IMR-90 (cell line): ENCODE measurements around the gene ROBO1. TPM values are rescaled to one million over a fixed set of nuclear protein-coding genes. Genes with fewer than 3 reads are reported as not detected.

ENCODE experiments used
- ATAC-seq: fragments of 200-7000 bp; cut with Tn5 transposase; 2 replicates; pipeline ENCODE4 v1.9.1; 2020; ENCODE audit warnings: low read depth, mild to moderate bottlenecking, moderate library complexity
- BruUV-seq: library from RNA; stranded (reverse); fragments of 400-500 nt; replicated peaks from 2 replicates; lab custom pipeline; 2021; lab: Mats Ljungman, UMichigan
- CTCF ChIA-PET: fragments of 300-600 bp; formaldehyde crosslinking; extraction: SDS; loops from one replicate; lab custom pipeline; 2021; ENCODE audit warnings: antibody characterized with exemption; lab: Yijun Ruan, JAX
- POLR2A ChIA-PET: fragments of 300-600 bp; sonication (Branson Sonifier 250); formaldehyde crosslinking; loops from one replicate; lab custom pipeline; 2022; ENCODE audit warnings: antibody characterized with exemption; ENCODE audit not compliant: unreplicated experiment; lab: Charles Lee
- DNase-seq: peaks from one replicate; pipeline ENCODE4 v3.0.0; 2013
- H2AFZ ChIP-seq: replicated peaks from 2 replicates; pipeline ENCODE3; 2013; ENCODE audit warnings: low read length, mild to moderate bottlenecking; ENCODE audit not compliant: poor library complexity
- H2AK5ac ChIP-seq: 2 replicates; pipeline ENCODE4 v1.6.1; 2013; ENCODE audit warnings: low read depth, low read length, inconsistent platforms
- H2AK9ac ChIP-seq: replicated peaks from 2 replicates; pipeline ENCODE3; 2013; ENCODE audit warnings: mild to moderate bottlenecking, low read depth, low read length, moderate library complexity; ENCODE audit not compliant: poor library complexity
- H2BK120ac ChIP-seq: 2 replicates; pipeline ENCODE4 v1.6.1; 2013; ENCODE audit warnings: low read depth, low read length, inconsistent platforms
- H2BK15ac ChIP-seq: 3 replicates; pipeline ENCODE4 v1.6.1; 2013; ENCODE audit warnings: low read depth, low read length, inconsistent platforms
- H2BK20ac ChIP-seq: 2 replicates; pipeline ENCODE4 v1.6.1; 2013; ENCODE audit warnings: low read depth, mild to moderate bottlenecking, inconsistent platforms, low read length, moderate library complexity
- H2BK5ac ChIP-seq: 2 replicates; pipeline ENCODE4 v1.6.1; 2013; ENCODE audit warnings: mild to moderate bottlenecking, low read depth, low read length, inconsistent platforms; ENCODE audit not compliant: poor library complexity, severe bottlenecking
- H3K14ac ChIP-seq: replicated peaks from 2 replicates; pipeline ENCODE4 v1.6.1; 2013; ENCODE audit warnings: low read depth, low read length, inconsistent platforms
- H3K18ac ChIP-seq: 2 replicates; pipeline ENCODE4 v1.6.1; 2013; ENCODE audit warnings: low read depth, low read length, control low read depth
- H3K23ac ChIP-seq: 2 replicates; pipeline ENCODE4 v1.6.1; 2013; ENCODE audit warnings: low read depth, low read length, inconsistent platforms
- H3K27ac ChIP-seq: 2 replicates; pipeline ENCODE4 v1.5.1; 2013; ENCODE audit warnings: mild to moderate bottlenecking, control low read depth, low read length; ENCODE audit not compliant: insufficient read depth
- H3K27me3 ChIP-seq: 2 replicates; pipeline ENCODE4 v1.6.1; 2013; ENCODE audit warnings: low read length; ENCODE audit not compliant: control insufficient read depth, insufficient read depth
- H3K36me3 ChIP-seq: 2 replicates; pipeline ENCODE4 v1.6.1; 2013; ENCODE audit warnings: low read length, mixed read lengths; ENCODE audit not compliant: control insufficient read depth, insufficient read depth
- H3K4ac ChIP-seq: 2 replicates; pipeline ENCODE4 v1.6.1; 2013; ENCODE audit warnings: low read depth, low read length, inconsistent platforms
- H3K4me1 ChIP-seq: 2 replicates; pipeline ENCODE4 v1.6.1; 2013; ENCODE audit warnings: low read length, mixed read lengths; ENCODE audit not compliant: control insufficient read depth, insufficient read depth
- H3K4me2 ChIP-seq: 2 replicates; pipeline ENCODE4 v1.6.1; 2013; ENCODE audit warnings: low read depth, mild to moderate bottlenecking, control low read depth, low read length, moderate library complexity
- H3K4me3 ChIP-seq: 2 replicates; pipeline ENCODE4 v1.5.1; 2013; ENCODE audit warnings: low read depth, mild to moderate bottlenecking, control low read depth, low read length, moderate library complexity; ENCODE audit not compliant: insufficient read depth
- H3K56ac ChIP-seq: 2 replicates; pipeline ENCODE4 v1.6.1; 2013; ENCODE audit warnings: low read length, inconsistent platforms; ENCODE audit not compliant: insufficient read depth; ENCODE audit errors: extremely low read depth
- H3K79me1 ChIP-seq, 2 experiments: 2 replicates each; pipeline ENCODE4 v1.6.1; 2013; ENCODE audit warnings: low read length in 2 of 2, inconsistent platforms in 1 of 2, low read depth in 1 of 2
- H3K9ac ChIP-seq: 2 replicates; pipeline ENCODE4 v1.6.1; 2013; ENCODE audit warnings: low read depth, low read length, control low read depth
- H3K9me1 ChIP-seq: 2 replicates; pipeline ENCODE4 v1.6.1; 2013; ENCODE audit warnings: low read length, inconsistent platforms; ENCODE audit not compliant: insufficient read depth
- H3K9me3 ChIP-seq: 2 replicates; pipeline ENCODE4 v1.6.1; 2013; ENCODE audit warnings: low read length; ENCODE audit not compliant: control insufficient read depth, insufficient read depth
- H4K20me1 ChIP-seq: 2 replicates; pipeline ENCODE4 v1.6.1; 2013; ENCODE audit warnings: low read length, inconsistent platforms; ENCODE audit not compliant: insufficient read depth
- H4K5ac ChIP-seq: 2 replicates; pipeline ENCODE4 v1.6.1; 2013; ENCODE audit warnings: mild to moderate bottlenecking, low read depth, low read length, control low read depth
- H4K8ac ChIP-seq, 2 experiments: 2 replicates each; pipeline ENCODE4 v1.6.1; 2013; ENCODE audit warnings: low read depth in 2 of 2, low read length in 2 of 2, control low read depth in 1 of 2, inconsistent platforms in 1 of 2
- H4K91ac ChIP-seq: 2 replicates; pipeline ENCODE4 v1.6.1; 2013; ENCODE audit warnings: low read depth, low read length, inconsistent platforms; ENCODE audit not compliant: insufficient read depth
- BHLHE40 ChIP-seq: fragments of 150-350 bp; IDR thresholded peaks from 2 replicates; pipeline ENCODE4 v1.6.1; 2016; ENCODE audit warnings: mild to moderate bottlenecking, low read depth, low read length
- CEBPB ChIP-seq: IDR thresholded peaks from 2 replicates; pipeline ENCODE4 v1.6.1; 2012; ENCODE audit warnings: low read depth, low read length, improper control_type of control experiment
- CHD1 ChIP-seq: IDR thresholded peaks from 2 replicates; pipeline ENCODE4 v1.6.1; 2012; ENCODE audit warnings: low read depth, low read length, improper control_type of control experiment
- FOS ChIP-seq: fragments of 150-350 bp; IDR thresholded peaks from 2 replicates; pipeline ENCODE4 v1.6.1; 2016; ENCODE audit warnings: low read depth, low read length
- MAFK ChIP-seq: IDR thresholded peaks from 2 replicates; pipeline ENCODE4 v1.6.1; 2012; ENCODE audit warnings: low read depth, low read length, improper control_type of control experiment
- MAZ ChIP-seq: IDR thresholded peaks from 2 replicates; pipeline ENCODE4 v1.6.1; 2012; ENCODE audit warnings: low read depth, mild to moderate bottlenecking, low read length, improper control_type of control experiment, moderate library complexity, borderline replicate concordance
- MXI1 ChIP-seq: IDR thresholded peaks from 2 replicates; pipeline ENCODE4 v1.6.1; 2012; ENCODE audit warnings: low read depth, mild to moderate bottlenecking, low read length, moderate library complexity, borderline replicate concordance
- NFE2L2 ChIP-seq: fragments of 150-350 bp; IDR thresholded peaks from 2 replicates; pipeline ENCODE4 v1.6.1; 2016; ENCODE audit warnings: low read depth, mild to moderate bottlenecking, low read length
- POLR2A ChIP-seq: IDR thresholded peaks from 2 replicates; pipeline ENCODE4 v1.6.1; 2012; ENCODE audit warnings: mild to moderate bottlenecking, low read depth, low read length
- RAD21 ChIP-seq: IDR thresholded peaks from 2 replicates; pipeline ENCODE4 v1.6.1; 2012; ENCODE audit warnings: low read length, improper control_type of control experiment
- RCOR1 ChIP-seq: IDR thresholded peaks from 2 replicates; pipeline ENCODE4 v1.6.1; 2012; ENCODE audit warnings: mild to moderate bottlenecking, low read length, improper control_type of control experiment; ENCODE audit not compliant: insufficient replicate concordance
- RFX5 ChIP-seq: IDR thresholded peaks from 2 replicates; pipeline ENCODE4 v1.8.0; 2012; ENCODE audit warnings: low read depth, mild to moderate bottlenecking, low read length, moderate library complexity
- SMC3 ChIP-seq: fragments of 150-350 bp; IDR thresholded peaks from 2 replicates; pipeline ENCODE4 v1.6.1; 2016; ENCODE audit warnings: low read depth, mild to moderate bottlenecking, antibody characterized with exemption, low read length, moderate library complexity
- dilution Hi-C: fragments of 300-500 bp; cut with HindIII; formaldehyde crosslinking; loops from one replicate; pipeline ENCODE4 v1.14.3; 2018; ENCODE audit warnings: low sequenced_read_pairs; ENCODE audit not compliant: unreplicated experiment
- in situ Hi-C: fragments of 300-500 bp; cut with MboI; formaldehyde crosslinking; loops from 3 replicates; pipeline ENCODE4 v1.14.3; 2019; ENCODE audit warnings: low sequenced_read_pairs, inconsistent platforms, mixed read lengths
- intact Hi-C: fragments of 100-400 bp; cut with micrococcal nuclease; formaldehyde crosslinking; loops from 2 replicates; pipeline ENCODE4 v1.10.0; 2022
- polyA plus RNA-seq, 3 experiments: library from polyadenylated mRNA; depleted of rRNA; stranded (reverse); fragments of >200 nt; gene quantifications; 2 replicates each; pipeline ENCODE4 v1.2.3, GENCODE V29; 2012; ENCODE audit warnings: low replicate concordance in 1 of 3
- total RNA-seq: library from RNA; depleted of rRNA; stranded (reverse); fragments of >200 nt; gene quantifications from 2 replicates; pipeline ENCODE4 v1.2.3, GENCODE V29; 2012
- TF ChIP-seq, protein P1 (sequence below): conservative IDR thresholded peaks from 2 replicates; pipeline ENCODE4 v1.5.1; 2012; ENCODE audit warnings: mild to moderate bottlenecking, low read depth, low read length, improper control_type of control experiment
- TF ChIP-seq, protein P2 (sequence below): fragments of 150-350 bp; IDR thresholded peaks from 2 replicates; pipeline ENCODE4 v1.6.1; 2017; ENCODE audit warnings: mild to moderate bottlenecking, antibody characterized with exemption, low read length, low read depth
- TF ChIP-seq, protein P3 (sequence below): fragments of 150-350 bp; IDR thresholded peaks from 2 replicates; pipeline ENCODE4 v1.6.1; 2016; ENCODE audit warnings: low read depth, mild to moderate bottlenecking, low read length, moderate library complexity, borderline replicate concordance

ROBO1 gene
- total and polyA plus RNA-seq, 2 of the 4 experiments (the other 2 are of a cell fraction) = 24.1 to 53.9 TPM

GRCh38 chr3:78749056-78749455 lies 1018.7 kb downstream of the ROBO1 start:
- ATAC-seq (no peak), DNase-seq (no peak)
- dilution Hi-C loops = no loop called here
- H2AFZ ChIP-seq = no peak overlapping the region
- no peaks in the 10 kb centered on the region for H3K36me3 ChIP-seq
- no TSS peak for BruUV-seq
- H2BK15ac ChIP-seq = no peak overlapping the region
- H2AK9ac ChIP-seq = no peak overlapping the region
- no peak overlapping the region for H2BK120ac ChIP-seq
- no peak overlapping the region for H2BK20ac ChIP-seq
- POLR2A ChIA-PET = no interaction called here
- H3K4ac ChIP-seq = no peak overlapping the region
- no peak overlapping the region for H3K14ac ChIP-seq
- no peak overlapping the region for H3K4me2 ChIP-seq
- no peak overlapping the region for H3K18ac ChIP-seq
- CTCF ChIA-PET = no interaction called here
- H3K23ac ChIP-seq = no peak overlapping the region
- no peaks in the 10 kb centered on the region for H3K27me3 ChIP-seq
- H3K9ac ChIP-seq = no peak overlapping the region
- peaks cover 1% of the 10 kb centered on the region; the same call in 1 of the 2 replicates for H3K4me1 ChIP-seq
- H4K5ac ChIP-seq = no peak overlapping the region
- H3K56ac ChIP-seq = no peak overlapping the region
- no peaks in the 10 kb centered on the region for H4K20me1 ChIP-seq
- no peak overlapping the region for H4K8ac ChIP-seq
- TF ChIP-seq FOS = no peak
- TF ChIP-seq, protein P1, sequence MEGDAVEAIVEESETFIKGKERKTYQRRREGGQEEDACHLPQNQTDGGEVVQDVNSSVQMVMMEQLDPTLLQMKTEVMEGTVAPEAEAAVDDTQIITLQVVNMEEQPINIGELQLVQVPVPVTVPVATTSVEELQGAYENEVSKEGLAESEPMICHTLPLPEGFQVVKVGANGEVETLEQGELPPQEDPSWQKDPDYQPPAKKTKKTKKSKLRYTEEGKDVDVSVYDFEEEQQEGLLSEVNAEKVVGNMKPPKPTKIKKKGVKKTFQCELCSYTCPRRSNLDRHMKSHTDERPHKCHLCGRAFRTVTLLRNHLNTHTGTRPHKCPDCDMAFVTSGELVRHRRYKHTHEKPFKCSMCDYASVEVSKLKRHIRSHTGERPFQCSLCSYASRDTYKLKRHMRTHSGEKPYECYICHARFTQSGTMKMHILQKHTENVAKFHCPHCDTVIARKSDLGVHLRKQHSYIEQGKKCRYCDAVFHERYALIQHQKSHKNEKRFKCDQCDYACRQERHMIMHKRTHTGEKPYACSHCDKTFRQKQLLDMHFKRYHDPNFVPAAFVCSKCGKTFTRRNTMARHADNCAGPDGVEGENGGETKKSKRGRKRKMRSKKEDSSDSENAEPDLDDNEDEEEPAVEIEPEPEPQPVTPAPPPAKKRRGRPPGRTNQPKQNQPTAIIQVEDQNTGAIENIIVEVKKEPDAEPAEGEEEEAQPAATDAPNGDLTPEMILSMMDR = no peak
- TF ChIP-seq CHD1 = no peak
- TF ChIP-seq RAD21 = no peak
- TF ChIP-seq SMC3 = no peak
- no peak for TF ChIP-seq NFE2L2
- TF ChIP-seq RCOR1 = no peak
- TF ChIP-seq RFX5 = no peak
- TF ChIP-seq, protein P2, sequence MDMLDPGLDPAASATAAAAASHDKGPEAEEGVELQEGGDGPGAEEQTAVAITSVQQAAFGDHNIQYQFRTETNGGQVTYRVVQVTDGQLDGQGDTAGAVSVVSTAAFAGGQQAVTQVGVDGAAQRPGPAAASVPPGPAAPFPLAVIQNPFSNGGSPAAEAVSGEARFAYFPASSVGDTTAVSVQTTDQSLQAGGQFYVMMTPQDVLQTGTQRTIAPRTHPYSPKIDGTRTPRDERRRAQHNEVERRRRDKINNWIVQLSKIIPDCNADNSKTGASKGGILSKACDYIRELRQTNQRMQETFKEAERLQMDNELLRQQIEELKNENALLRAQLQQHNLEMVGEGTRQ = no peak
- no peak for TF ChIP-seq MXI1
- no peak for TF ChIP-seq POLR2A
- no peak for TF ChIP-seq MAZ
- TF ChIP-seq MAFK = no peak
- TF ChIP-seq, protein P3, sequence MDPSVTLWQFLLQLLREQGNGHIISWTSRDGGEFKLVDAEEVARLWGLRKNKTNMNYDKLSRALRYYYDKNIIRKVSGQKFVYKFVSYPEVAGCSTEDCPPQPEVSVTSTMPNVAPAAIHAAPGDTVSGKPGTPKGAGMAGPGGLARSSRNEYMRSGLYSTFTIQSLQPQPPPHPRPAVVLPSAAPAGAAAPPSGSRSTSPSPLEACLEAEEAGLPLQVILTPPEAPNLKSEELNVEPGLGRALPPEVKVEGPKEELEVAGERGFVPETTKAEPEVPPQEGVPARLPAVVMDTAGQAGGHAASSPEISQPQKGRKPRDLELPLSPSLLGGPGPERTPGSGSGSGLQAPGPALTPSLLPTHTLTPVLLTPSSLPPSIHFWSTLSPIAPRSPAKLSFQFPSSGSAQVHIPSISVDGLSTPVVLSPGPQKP = no peak
- no peak for TF ChIP-seq BHLHE40
- no peak for TF ChIP-seq CEBPB
- in situ Hi-C loops = no loop called here
- no peak overlapping the region for H3K27ac ChIP-seq
- peaks cover 3% of the 10 kb centered on the region; the same call in 1 of the 2 replicates for H3K9me1 ChIP-seq
- H2BK5ac ChIP-seq = no peak overlapping the region
- no peaks in the 10 kb centered on the region for H3K9me3 ChIP-seq
- H4K91ac ChIP-seq = no peak overlapping the region
- H3K4me3 ChIP-seq = no peak overlapping the region
- H2AK5ac ChIP-seq = no peak overlapping the region
- H3K79me1 ChIP-seq = peaks cover 0 to 5% of the 10 kb centered on the region in 2 experiments; a peak in 1 of 4 replicates
- intact Hi-C loops = no loop called here
